ENCODE measurements around the gene CDK5. TPM values are rescaled to one million over a fixed set of nuclear protein-coding genes. Genes with fewer than 3 reads are reported as not detected.

The CDK5 gene
- total and polyA plus RNA-seq, 2 of the 13 experiments (the other 11 are each of a cell fraction or from before 2014, with no cell fraction given): 16.4 to 21.3 TPM

DNA sequence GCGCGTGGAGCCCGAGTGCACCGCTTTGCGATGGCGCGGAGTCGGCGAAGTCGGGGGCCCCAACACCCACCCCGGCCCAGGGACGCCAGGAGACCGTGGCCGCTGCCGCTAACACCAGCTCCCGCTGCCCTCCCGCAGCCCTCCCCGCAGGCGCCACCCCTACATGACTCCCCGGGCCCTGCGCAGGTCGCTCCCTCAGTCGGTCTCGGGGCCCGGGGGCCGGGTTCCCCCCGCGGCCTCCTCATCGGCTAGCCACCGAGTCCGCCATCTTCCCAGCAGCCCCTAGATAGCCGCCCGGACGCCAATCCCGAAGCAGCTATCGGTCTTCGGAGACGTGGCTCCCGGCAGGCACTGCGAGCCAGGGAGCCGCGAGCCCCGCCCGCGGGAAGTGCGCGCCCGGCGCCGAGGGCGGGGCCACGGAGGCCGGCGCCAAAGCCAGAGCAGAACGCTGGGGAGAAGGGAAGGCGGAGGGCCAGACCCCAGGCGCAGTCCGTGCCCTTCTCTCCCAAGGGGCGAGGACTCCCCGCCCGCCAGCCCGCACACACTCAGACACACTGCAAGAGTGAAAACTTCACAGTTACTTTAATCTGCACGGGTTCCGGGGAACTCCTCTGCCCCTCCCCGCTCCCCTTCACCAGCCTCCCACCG is 22.9 kb upstream of the CDK5 start, which contains the start of gene FASTK (continued):
- TF ChIP-seq, protein P1, sequence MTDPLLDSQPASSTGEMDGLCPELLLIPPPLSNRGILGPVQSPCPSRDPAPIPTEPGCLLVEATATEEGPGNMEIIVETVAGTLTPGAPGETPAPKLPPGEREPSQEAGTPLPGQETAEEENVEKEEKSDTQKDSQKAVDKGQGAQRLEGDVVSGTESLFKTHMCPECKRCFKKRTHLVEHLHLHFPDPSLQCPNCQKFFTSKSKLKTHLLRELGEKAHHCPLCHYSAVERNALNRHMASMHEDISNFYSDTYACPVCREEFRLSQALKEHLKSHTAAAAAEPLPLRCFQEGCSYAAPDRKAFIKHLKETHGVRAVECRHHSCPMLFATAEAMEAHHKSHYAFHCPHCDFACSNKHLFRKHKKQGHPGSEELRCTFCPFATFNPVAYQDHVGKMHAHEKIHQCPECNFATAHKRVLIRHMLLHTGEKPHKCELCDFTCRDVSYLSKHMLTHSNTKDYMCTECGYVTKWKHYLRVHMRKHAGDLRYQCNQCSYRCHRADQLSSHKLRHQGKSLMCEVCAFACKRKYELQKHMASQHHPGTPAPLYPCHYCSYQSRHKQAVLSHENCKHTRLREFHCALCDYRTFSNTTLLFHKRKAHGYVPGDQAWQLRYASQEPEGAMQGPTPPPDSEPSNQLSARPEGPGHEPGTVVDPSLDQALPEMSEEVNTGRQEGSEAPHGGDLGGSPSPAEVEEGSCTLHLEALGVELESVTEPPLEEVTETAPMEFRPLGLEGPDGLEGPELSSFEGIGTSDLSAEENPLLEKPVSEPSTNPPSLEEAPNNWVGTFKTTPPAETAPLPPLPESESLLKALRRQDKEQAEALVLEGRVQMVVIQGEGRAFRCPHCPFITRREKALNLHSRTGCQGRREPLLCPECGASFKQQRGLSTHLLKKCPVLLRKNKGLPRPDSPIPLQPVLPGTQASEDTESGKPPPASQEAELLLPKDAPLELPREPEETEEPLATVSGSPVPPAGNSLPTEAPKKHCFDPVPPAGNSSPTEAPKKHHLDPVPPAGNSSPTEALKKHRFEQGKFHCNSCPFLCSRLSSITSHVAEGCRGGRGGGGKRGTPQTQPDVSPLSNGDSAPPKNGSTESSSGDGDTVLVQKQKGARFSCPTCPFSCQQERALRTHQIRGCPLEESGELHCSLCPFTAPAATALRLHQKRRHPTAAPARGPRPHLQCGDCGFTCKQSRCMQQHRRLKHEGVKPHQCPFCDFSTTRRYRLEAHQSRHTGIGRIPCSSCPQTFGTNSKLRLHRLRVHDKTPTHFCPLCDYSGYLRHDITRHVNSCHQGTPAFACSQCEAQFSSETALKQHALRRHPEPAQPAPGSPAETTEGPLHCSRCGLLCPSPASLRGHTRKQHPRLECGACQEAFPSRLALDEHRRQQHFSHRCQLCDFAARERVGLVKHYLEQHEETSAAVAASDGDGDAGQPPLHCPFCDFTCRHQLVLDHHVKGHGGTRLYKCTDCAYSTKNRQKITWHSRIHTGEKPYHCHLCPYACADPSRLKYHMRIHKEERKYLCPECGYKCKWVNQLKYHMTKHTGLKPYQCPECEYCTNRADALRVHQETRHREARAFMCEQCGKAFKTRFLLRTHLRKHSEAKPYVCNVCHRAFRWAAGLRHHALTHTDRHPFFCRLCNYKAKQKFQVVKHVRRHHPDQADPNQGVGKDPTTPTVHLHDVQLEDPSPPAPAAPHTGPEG (CRISPR knock-in tag; IDR thresholded peaks at IDR 0.05): no peak; the same call in 1 of the 2 replicates
- TF ChIP-seq ETV6 (CRISPR knock-in tag; conservative IDR thresholded peaks at IDR 0.05) (no peak), ZMAT5 (CRISPR knock-in tag; IDR thresholded peaks at IDR 0.05; ENCODE audit: borderline replicate concordance, low read depth) (no peak), TSC22D2 (CRISPR knock-in tag; IDR thresholded peaks at IDR 0.05; ENCODE audit: borderline replicate concordance) (no peak), ZNF431 (CRISPR knock-in tag; IDR thresholded peaks at IDR 0.05; ENCODE audit: borderline replicate concordance, low read depth) (0 out of 2 replicates have a peak, but pooled peaks have one; percentile 61), FOXK2 (IDR thresholded peaks at IDR 0.05) (no peak), CHD4 (IDR thresholded peaks at IDR 0.05; ENCODE audit: borderline replicate concordance, low read length) (no peak), RNF2 (conservative IDR thresholded peaks at IDR 0.05; ENCODE audit: low read depth) (no peak), NFYC (CRISPR knock-in tag; IDR thresholded peaks at IDR 0.05) (peak; percentile 66), ZNF329 (CRISPR knock-in tag; IDR thresholded peaks at IDR 0.05; ENCODE audit: low read depth) (peak; percentile 55; the same call in 1 of the 2 replicates), SUZ12 (IDR thresholded peaks at IDR 0.05; ENCODE audit: low read depth, low read length) (peak; percentile 45; the same call in 1 of the 2 replicates), TBL1XR1 (IDR thresholded peaks at IDR 0.05; ENCODE audit: borderline replicate concordance, low read length, partially characterized antibody) (peak; percentile 28), ARID4A (CRISPR knock-in tag; IDR thresholded peaks at IDR 0.05; ENCODE audit: borderline replicate concordance) (peak; percentile 86), YEATS2 (CRISPR knock-in tag; IDR thresholded peaks at IDR 0.05; ENCODE audit: borderline replicate concordance) (peak; percentile 36; the same call in 1 of the 2 replicates), FOSL2 (CRISPR knock-in tag; IDR thresholded peaks at IDR 0.05) (0 out of 2 replicates have a peak, but pooled peaks have one; percentile 8), SMYD3 (CRISPR knock-in tag; IDR thresholded peaks at IDR 0.05) (no peak)

Measured in HepG2 (cell line).